H1 (cell line): ENCODE data around the gene COLEC12. TPM values are rescaled to one million over a fixed set of nuclear protein-coding genes. Genes with fewer than 3 reads are reported as not detected.

Experiments used
- ASH2L ChIP-seq: fragments of 200-600, 300-600 bp; sonication (generic); IDR thresholded peaks from one replicate; pipeline ENCODE4 v1.7.1; 2017; ENCODE audit warnings: low read length
- BCL11A ChIP-seq, 2 experiments: IDR thresholded peaks; one replicate each; pipeline ENCODE4 v1.6.1; 2011; ENCODE audit warnings: low read depth in 2 of 2, low read length in 2 of 2, mild to moderate bottlenecking in 2 of 2
- SP4 ChIP-seq: IDR thresholded peaks from 2 replicates; pipeline ENCODE4 v1.6.1; 2012; ENCODE audit warnings: low read length, inconsistent platforms
- polyA plus RNA-seq, 7 experiments: library from polyadenylated mRNA; depleted of rRNA in 3 of 7; stranded (reverse) in 5 of 7; unstranded in 2 of 7; fragments of >200 nt in 5 of 7; fragments of 200-250 nt in 2 of 7; gene quantifications; 1 replicate in 5 of 7; 2 replicates in 1 of 7; 4 replicates in 1 of 7; pipeline versions ENCODE4 v1.2.1 to v1.2.3, GENCODE V29; 2011 to 2013; ENCODE audit warnings: missing spikeins in 2 of 7, mixed read lengths in 2 of 7
- total RNA-seq: library from RNA; stranded (reverse); fragmentation: NEBNext Ultra II Directional; extraction: Animal tissue kit (Norgen Biotek cat#: 25700); gene quantifications from 2 replicates; pipeline ENCODE4 v1.2.1, GENCODE V29; 2021
- TF ChIP-seq, protein P1 (sequence below), 3 experiments: IDR thresholded peaks; 1 replicate in 2 of 3; 2 replicates in 1 of 3; pipeline versions ENCODE4 v1.5.1 to v1.6.1; 2011; ENCODE audit warnings: low read length in 3 of 3, mild to moderate bottlenecking in 3 of 3, inconsistent platforms in 2 of 3, low read depth in 1 of 3, moderate library complexity in 1 of 3; ENCODE audit not compliant: insufficient read depth in 1 of 3; ENCODE audit errors: control extremely low read depth in 1 of 3

COLEC12 gene
- total and polyA plus RNA-seq, 2 of the 8 experiments (the other 6 are each of a cell fraction or from before 2014, with no cell fraction given), result 0.44 to 2.3 TPM

DNA sequence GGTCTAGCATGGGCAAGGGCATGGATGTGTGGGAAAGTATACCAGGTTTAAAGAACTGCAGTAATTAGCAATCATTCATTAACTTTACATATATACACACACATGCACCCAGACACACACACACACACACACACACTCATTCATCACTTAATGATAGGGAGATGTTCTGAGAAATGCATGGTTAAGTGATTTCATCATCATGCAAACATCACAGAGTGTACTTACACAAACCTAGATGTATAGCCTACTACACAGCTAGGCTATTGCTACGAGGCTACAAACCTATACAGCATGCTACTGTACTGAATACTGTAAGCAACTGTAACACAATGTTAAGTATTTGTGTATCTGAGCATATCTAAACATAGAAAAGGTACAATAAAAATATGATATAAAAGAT is 83.6 kb downstream of the COLEC12 start (continued):
- TF ChIP-seq, protein P1, sequence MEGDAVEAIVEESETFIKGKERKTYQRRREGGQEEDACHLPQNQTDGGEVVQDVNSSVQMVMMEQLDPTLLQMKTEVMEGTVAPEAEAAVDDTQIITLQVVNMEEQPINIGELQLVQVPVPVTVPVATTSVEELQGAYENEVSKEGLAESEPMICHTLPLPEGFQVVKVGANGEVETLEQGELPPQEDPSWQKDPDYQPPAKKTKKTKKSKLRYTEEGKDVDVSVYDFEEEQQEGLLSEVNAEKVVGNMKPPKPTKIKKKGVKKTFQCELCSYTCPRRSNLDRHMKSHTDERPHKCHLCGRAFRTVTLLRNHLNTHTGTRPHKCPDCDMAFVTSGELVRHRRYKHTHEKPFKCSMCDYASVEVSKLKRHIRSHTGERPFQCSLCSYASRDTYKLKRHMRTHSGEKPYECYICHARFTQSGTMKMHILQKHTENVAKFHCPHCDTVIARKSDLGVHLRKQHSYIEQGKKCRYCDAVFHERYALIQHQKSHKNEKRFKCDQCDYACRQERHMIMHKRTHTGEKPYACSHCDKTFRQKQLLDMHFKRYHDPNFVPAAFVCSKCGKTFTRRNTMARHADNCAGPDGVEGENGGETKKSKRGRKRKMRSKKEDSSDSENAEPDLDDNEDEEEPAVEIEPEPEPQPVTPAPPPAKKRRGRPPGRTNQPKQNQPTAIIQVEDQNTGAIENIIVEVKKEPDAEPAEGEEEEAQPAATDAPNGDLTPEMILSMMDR (IDR thresholded peaks at IDR 0.05; ENCODE audit: control extremely low read depth in 1 of 3, insufficient read depth in 1 of 3, low read depth in 1 of 3, low read length in 3 of 3), result no peak
- TF ChIP-seq ASH2L (no peak), SP4 (no peak), BCL11A (IDR thresholded peaks at IDR 0.05; ENCODE audit: low read depth in 2 of 2, low read length in 2 of 2) (no peak)
